HG03097 (cell line): ENCODE data around the gene EHD3.

ENCODE experiments used
- ATAC-seq: cut with Tn5 transposase; IDR thresholded peaks from one replicate; pipeline ENCODE4 v1.9.1; 2021; ENCODE audit not compliant: unreplicated experiment, low FRiP score

EHD3 gene

DNA sequence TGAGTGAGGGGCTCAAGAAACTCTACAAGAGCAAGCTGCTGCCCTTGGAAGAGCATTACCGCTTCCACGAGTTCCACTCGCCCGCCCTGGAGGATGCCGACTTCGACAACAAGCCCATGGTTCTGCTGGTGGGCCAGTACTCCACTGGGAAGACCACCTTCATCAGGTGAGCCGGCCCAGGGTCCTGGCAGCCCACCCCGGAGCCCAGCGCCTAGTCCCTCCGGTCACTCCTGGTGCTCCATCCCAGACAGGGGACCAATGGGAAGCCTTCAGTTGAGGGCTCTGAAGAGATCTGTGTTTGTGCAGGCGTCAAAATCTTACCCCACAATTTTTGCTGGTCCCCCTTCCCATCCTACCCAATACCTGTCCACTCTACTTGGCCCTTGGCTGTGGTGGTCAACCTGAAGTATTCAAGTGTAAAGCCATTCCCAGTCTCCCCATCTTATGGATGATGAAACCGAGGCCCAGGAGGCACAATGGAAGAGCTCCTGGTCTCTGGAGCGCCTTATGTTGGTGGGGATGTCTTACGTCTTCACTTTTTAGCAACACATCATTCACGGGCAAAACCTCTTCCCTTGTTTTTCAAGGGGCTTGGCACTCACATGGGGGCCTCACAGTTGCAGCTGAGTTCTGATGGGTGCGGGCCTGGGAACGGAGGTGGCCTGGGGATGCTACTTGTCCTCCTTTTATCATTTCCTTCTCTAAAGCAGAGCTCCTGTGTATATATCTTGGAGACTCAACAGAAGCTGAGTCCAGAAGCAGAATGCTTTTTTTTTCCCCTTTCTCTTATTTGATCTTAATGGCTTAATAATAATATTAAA is 941 bp downstream of the EHD3 start:
- no peak for ATAC-seq

DNA sequence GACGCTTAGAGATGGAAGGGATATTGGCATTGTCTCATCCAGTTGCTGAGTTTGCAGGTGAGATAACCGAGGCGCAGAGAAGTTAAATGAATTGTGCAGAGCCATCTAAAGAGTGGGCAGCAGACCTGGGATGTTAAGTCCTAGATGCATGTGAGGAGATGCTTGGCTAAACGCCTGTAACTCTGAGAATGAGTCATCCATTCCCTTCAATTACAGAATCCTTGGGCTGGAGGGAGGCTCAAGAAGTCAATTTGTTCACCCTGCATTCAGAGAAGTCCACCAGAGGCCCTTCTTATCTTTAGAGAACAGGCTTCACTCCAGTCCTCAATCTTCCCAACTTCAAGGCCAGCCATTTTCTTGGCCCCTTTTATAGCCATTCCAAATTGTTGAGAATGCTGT is 1.6 kb downstream of the EHD3 start:
- ATAC-seq: no peak

GRCh38 chr2:31236433-31237205 is 2.7 kb downstream of the EHD3 start:
- no peak for ATAC-seq

GRCh38 chr2:31237348-31238017 is 3.5 kb downstream of the EHD3 start:
- no peak for ATAC-seq

DNA sequence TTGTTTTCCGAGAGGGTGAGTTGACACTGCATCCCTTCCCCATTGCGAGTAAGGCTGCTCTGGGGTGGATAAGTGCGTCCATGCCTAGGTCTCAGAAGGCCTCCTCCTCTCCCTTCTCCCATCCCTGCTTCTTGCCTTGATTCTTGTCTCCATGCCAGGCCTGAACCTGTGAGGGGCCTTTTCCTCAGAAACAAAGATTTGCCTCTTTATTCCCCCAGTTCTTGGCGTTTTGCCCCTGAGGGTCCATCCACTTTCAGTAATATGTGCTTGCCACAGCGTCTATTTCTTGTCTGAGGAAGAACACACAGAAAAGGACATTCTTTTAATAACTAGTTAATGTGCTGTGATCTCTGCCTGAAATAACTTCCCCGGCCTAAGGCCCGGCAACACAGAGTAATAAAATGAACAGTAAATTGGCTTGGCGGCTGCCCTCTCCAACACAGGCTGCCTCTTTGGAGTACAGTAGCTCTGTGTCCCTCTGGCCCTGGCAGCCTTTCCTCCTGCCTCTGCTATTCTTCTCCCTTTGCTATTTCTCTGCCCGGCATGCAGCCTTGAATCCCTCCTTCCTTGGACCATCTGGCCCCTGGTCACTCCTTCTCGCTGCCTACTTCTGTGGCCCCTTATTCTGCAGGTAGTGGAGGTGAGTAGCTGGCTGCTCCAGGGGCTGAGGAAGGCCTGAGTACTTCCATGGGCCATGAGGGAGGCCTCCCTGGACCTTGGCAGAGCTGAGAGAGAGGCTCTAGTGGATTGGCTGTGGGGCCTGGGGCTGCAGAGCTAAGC is 4.4 kb downstream of the EHD3 start:
- no peak for ATAC-seq

GRCh38 chr2:31238906-31239592 is 5.1 kb downstream of the EHD3 start:
- no peak for ATAC-seq

- ATAC-seq: no peak
These were observed 5.7 kb downstream of the EHD3 start for GRCh38 chr2:31239593-31240177.

DNA sequence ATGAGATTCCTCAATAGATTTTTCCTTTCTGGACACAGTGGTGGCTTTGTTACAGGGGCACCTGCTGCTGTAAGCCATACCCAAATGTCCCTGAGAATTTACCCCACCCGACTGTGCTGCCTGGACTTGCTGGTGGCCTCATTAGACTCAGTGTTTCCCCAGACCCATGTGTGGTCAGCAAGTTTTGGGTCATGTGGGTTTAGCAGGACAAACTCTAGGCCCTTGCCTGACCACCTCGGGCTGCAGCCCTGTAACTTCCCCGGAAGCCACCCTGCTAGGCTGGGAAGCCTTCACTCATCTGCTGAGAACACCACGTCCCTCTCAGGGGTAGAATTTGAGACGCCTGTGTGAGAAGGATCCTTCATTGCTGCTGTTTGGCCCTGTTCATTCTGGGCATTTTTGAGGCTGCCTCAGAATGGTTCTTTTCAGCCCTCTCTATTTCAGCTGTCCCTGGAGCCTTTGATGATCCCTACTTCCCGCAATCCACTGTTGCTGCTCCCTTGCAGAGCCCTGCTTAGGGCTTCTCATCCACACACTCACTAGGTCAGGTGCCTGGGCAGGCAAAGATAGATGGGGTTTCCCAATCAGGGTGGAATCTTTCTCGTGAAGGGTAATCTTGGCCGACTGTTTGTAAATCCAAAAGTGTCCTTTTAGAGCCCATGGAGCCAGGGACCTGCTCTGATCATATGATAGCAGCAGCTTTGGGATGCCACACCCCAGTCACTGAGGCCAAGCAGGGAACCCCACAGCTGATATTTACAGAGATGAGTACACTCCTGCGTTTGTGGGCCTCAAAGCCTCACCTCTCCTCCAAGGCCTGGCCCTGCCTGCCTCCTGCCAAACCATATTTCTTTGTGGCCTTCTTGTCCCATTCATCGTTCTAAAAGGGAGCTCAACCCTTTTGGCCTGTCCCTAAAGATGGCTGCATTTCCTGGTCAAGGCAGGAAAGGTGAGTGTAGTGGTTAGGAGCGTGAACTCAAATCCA is 6.7 kb downstream of the EHD3 start:
- ATAC-seq: no peak

- ATAC-seq: no peak
These were observed 7.8 kb downstream of the EHD3 start for GRCh38 chr2:31241625-31242270.

GRCh38 chr2:31243053-31243452 is 9.1 kb downstream of the EHD3 start:
- no peak for ATAC-seq

DNA sequence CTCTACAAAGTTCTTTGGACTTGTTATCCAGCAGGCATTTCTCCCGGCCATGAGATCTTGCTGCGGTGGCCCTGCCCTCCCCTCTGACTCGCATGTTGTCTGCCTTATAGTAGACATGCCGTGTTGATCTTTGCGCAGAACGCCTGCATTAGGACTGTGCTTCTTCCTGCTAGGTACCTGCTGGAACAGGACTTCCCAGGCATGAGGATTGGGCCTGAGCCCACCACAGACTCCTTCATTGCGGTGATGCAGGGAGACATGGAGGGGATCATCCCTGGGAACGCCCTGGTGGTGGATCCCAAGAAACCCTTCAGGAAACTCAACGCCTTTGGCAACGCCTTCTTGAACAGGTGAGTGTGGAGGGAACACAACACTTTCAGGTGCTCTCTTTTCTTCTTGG is 10.1 kb downstream of the EHD3 start:
- no peak for ATAC-seq

- ATAC-seq: no peak
These were observed 12.4 kb downstream of the EHD3 start for GRCh38 chr2:31246184-31246852.

GRCh38 chr2:31247711-31248110 is 13.8 kb downstream of the EHD3 start:
- no peak for ATAC-seq

GRCh38 chr2:31248139-31248538 is 14.2 kb downstream of the EHD3 start:
- no peak for ATAC-seq

- ATAC-seq: no peak
These were observed 15.2 kb downstream of the EHD3 start for GRCh38 chr2:31249009-31249690.

- ATAC-seq: no peak
These were observed 17.1 kb downstream of the EHD3 start for GRCh38 chr2:31251018-31251417.

- no peak for ATAC-seq
These were observed 17.9 kb downstream of the EHD3 start for GRCh38 chr2:31251851-31252250.
